GM23248 (cell line): ENCODE measurements around the gene WDR75. TPM values are rescaled to one million over a fixed set of nuclear protein-coding genes. Genes with fewer than 3 reads are reported as not detected.

Source experiments
- DNase-seq: peaks from one replicate; pipeline ENCODE4 v3.0.0-alpha.2; 2015
- H2AFZ ChIP-seq: fragments of 200-600 bp; sonication (generic); 2 replicates; pipeline ENCODE4 v1.6.1; 2016; ENCODE audit warnings: antibody characterized with exemption
- H3F3A ChIP-seq: fragments of 200-600 bp; sonication (generic); 2 replicates; pipeline ENCODE4 v1.6.1; 2016; ENCODE audit warnings: mild to moderate bottlenecking, antibody characterized with exemption, mixed run types; ENCODE audit not compliant: insufficient read depth
- H3K27ac ChIP-seq: fragments of 200-600 bp; sonication (generic); 2 replicates; pipeline ENCODE4 v1.5.1; 2016; ENCODE audit warnings: mild to moderate bottlenecking
- H3K27me3 ChIP-seq: fragments of 200-600 bp; sonication (generic); replicated peaks from 2 replicates; pipeline ENCODE4 v1.6.1; 2016; ENCODE audit warnings: mild to moderate bottlenecking; ENCODE audit not compliant: insufficient read depth
- H3K36me3 ChIP-seq: fragments of 200-600 bp; sonication (generic); 2 replicates; pipeline ENCODE4 v1.6.1; 2016; ENCODE audit warnings: low read depth, mild to moderate bottlenecking
- H3K4me1 ChIP-seq: fragments of 200-600 bp; sonication (generic); 2 replicates; pipeline ENCODE4 v1.6.1; 2016; ENCODE audit warnings: mild to moderate bottlenecking; ENCODE audit not compliant: insufficient read depth
- H3K4me2 ChIP-seq: fragments of 200-600 bp; sonication (generic); one replicate; pipeline ENCODE4 v1.6.1; 2016; ENCODE audit warnings: mild to moderate bottlenecking; ENCODE audit not compliant: unreplicated experiment
- H3K4me3 ChIP-seq: fragments of 200-600 bp; sonication (generic); 2 replicates; pipeline ENCODE4 v1.5.1; 2016; ENCODE audit warnings: mild to moderate bottlenecking
- H3K79me2 ChIP-seq: fragments of 200-600 bp; sonication (generic); 2 replicates; pipeline ENCODE4 v1.6.1; 2016; ENCODE audit warnings: mild to moderate bottlenecking; ENCODE audit not compliant: insufficient read depth
- H3K9ac ChIP-seq: fragments of 200-600 bp; sonication (generic); 2 replicates; pipeline ENCODE4 v1.6.1; 2016; ENCODE audit warnings: mild to moderate bottlenecking
- H3K9me2 ChIP-seq: fragments of 200-600 bp; sonication (generic); 2 replicates; pipeline ENCODE4 v1.6.1; 2016; ENCODE audit warnings: mixed run types, mild to moderate bottlenecking, moderate library complexity; ENCODE audit not compliant: insufficient read depth
- H3K9me3 ChIP-seq: fragments of 200-600 bp; sonication (generic); one replicate; pipeline ENCODE4 v1.6.1; 2017; ENCODE audit warnings: low read depth
- H4K20me1 ChIP-seq: fragments of 200-600 bp; sonication (generic); 2 replicates; pipeline ENCODE4 v1.6.0; 2016; ENCODE audit not compliant: insufficient read depth
- EZH2 ChIP-seq: fragments of 200-600 bp; sonication (generic); IDR thresholded peaks from 2 replicates; pipeline ENCODE4 v1.6.1; 2018; ENCODE audit warnings: antibody characterized with exemption, mild to moderate bottlenecking; ENCODE audit not compliant: insufficient read depth, poor library complexity, severe bottlenecking
- EZH2phosphoT487 ChIP-seq: fragments of 200-600 bp; sonication (generic); IDR thresholded peaks from 2 replicates; pipeline ENCODE4 v1.6.1; 2018; ENCODE audit warnings: antibody characterized with exemption, moderate library complexity, mild to moderate bottlenecking, low read depth; ENCODE audit not compliant: insufficient read depth
- WGBS, 2 experiments: methylation state at CpG; one replicate each; pipeline ENCODE4 v1.1.6; 2015 to 2017; ENCODE audit warnings: low lambda C conversion rate in 2 of 2, low coverage in 1 of 2; ENCODE audit errors: missing lambda C conversion rate in 2 of 2; 5-methylcytosine and 5-hydroxymethylcytosine counted together
- in situ Hi-C: fragments of 300-500 bp; cut with MboI; formaldehyde crosslinking; loops from 2 replicates; pipeline ENCODE4 v1.15.0; 2020
- polyA plus RNA-seq: library from polyadenylated mRNA; unstranded; fragments of >200 nt; fragmentation: Nextera tagmentation; extraction: Ambion mirVana; gene quantifications from 2 replicates; pipeline ENCODE4 v1.2.1, GENCODE V29; 2016
- total RNA-seq: library from RNA; depleted of rRNA; stranded (reverse); fragments of >200 nt; shearing (Covaris generic); gene quantifications from 2 replicates; pipeline ENCODE4 v1.2.3, GENCODE V29; 2014

The WDR75 gene
- total and polyA plus RNA-seq, 2 experiments from 2014 or later = 25.8 to 44.1 TPM

GRCh38 chr2:189506514-189506976, 65.3 kb downstream of the WDR75 start:
- no peak overlapping the region for H3K27ac ChIP-seq
- H3K4me1 ChIP-seq = no peaks in the 10 kb centered on the region
- H3K79me2 ChIP-seq = no peaks in the 10 kb centered on the region
- no peaks in the 10 kb centered on the region for H3K9me3 ChIP-seq
- H2AFZ ChIP-seq = no peak overlapping the region
- no peaks in the 10 kb centered on the region for H3K36me3 ChIP-seq
- H3K4me2 ChIP-seq = no peak overlapping the region
- TF ChIP-seq EZH2 (no peak), EZH2phosphoT487 (no peak)
- WGBS, 2 experiments = 56 to 68% methylated on average over 3 of the region's 3 CpGs
- H3K9ac ChIP-seq = no peak overlapping the region
- H3K4me3 ChIP-seq = no peak overlapping the region
- no peak for DNase-seq
- no peaks in the 10 kb centered on the region for H3K9me2 ChIP-seq
- no peaks in the 10 kb centered on the region for H3K27me3 ChIP-seq
- H4K20me1 ChIP-seq = no peaks in the 10 kb centered on the region
- in situ Hi-C loops = no loop called here
- H3F3A ChIP-seq = no peaks in the 10 kb centered on the region

GRCh38 chr2:189511210-189511959, 70.1 kb downstream of the WDR75 start:
- TF ChIP-seq EZH2phosphoT487 = no peak
- no peak for TF ChIP-seq EZH2
- Histone ChIP-seq H3K27me3 (no peaks in the 10 kb centered on the region), H3K36me3 (no peaks in the 10 kb centered on the region), H3K9ac (no peak overlapping the region), H3K4me3 (no peak overlapping the region), H3K79me2 (no peaks in the 10 kb centered on the region), H3K4me2 (no peak overlapping the region), H3K9me2 (no peaks in the 10 kb centered on the region), H3K9me3 (no peaks in the 10 kb centered on the region), H3K4me1 (no peaks in the 10 kb centered on the region), H4K20me1 (no peaks in the 10 kb centered on the region), H2AFZ (no peak overlapping the region), H3K27ac (no peak overlapping the region), H3F3A (no peaks in the 10 kb centered on the region)
- 73 to 85% methylated on average over 2 of the region's 2 CpGs for WGBS, 2 experiments
- in situ Hi-C loops = no loop called here
- no peak for DNase-seq

GRCh38 chr2:189511960-189512319, 70.7 kb downstream of the WDR75 start:
- no peak for DNase-seq
- H4K20me1 ChIP-seq = no peaks in the 10 kb centered on the region
- no peaks in the 10 kb centered on the region for H3K9me2 ChIP-seq
- no peaks in the 10 kb centered on the region for H3K36me3 ChIP-seq
- H3K79me2 ChIP-seq = no peaks in the 10 kb centered on the region
- H3K4me1 ChIP-seq = no peaks in the 10 kb centered on the region
- no peak overlapping the region for H3K9ac ChIP-seq
- no peaks in the 10 kb centered on the region for H3F3A ChIP-seq
- H3K27me3 ChIP-seq = no peaks in the 10 kb centered on the region
- no peak overlapping the region for H3K4me2 ChIP-seq
- no peak overlapping the region for H3K27ac ChIP-seq
- TF ChIP-seq EZH2 = no peak
- TF ChIP-seq EZH2phosphoT487 = no peak
- no peak overlapping the region for H2AFZ ChIP-seq
- in situ Hi-C loops = no loop called here
- no peak overlapping the region for H3K4me3 ChIP-seq
- H3K9me3 ChIP-seq = no peaks in the 10 kb centered on the region

- Histone ChIP-seq H3K4me2 (no peak overlapping the region), H3K27me3 (no peaks in the 10 kb centered on the region), H3K79me2 (no peaks in the 10 kb centered on the region), H3K4me3 (no peak overlapping the region), H2AFZ (no peak overlapping the region), H4K20me1 (no peaks in the 10 kb centered on the region), H3K9ac (no peak overlapping the region), H3K36me3 (no peaks in the 10 kb centered on the region), H3K27ac (no peak overlapping the region), H3K9me3 (no peaks in the 10 kb centered on the region), H3K4me1 (no peaks in the 10 kb centered on the region), H3K9me2 (no peaks in the 10 kb centered on the region), H3F3A (no peaks in the 10 kb centered on the region)
- 20 to 34% methylated on average over 3 of the region's 3 CpGs for WGBS, 2 experiments
- no peak for DNase-seq
- TF ChIP-seq EZH2 = no peak
- TF ChIP-seq EZH2phosphoT487 = no peak
- in situ Hi-C loops = no loop called here
Observed at GRCh38 chr2:189512879-189513278, 71.6 kb downstream of the WDR75 start.
